ENCODE data around the gene GPR137. TPM values are rescaled to one million over a fixed set of nuclear protein-coding genes. Genes with fewer than 3 reads are reported as not detected.

The GPR137 gene
- total and polyA plus RNA-seq, 9 of the 15 experiments (the other 6 are each of a cell fraction or from before 2014, with no cell fraction given) = 0.32 to 26.7 (median 10.7) TPM

GRCh38 chr11:64305075-64305690, 19.5 kb downstream of the GPR137 start, which contains the start of gene ESRRA (continued):
- TF ChIP-seq CHD2 (IDR thresholded peaks at IDR 0.05; ENCODE audit: low read depth, low read length) = no peak
- TF ChIP-seq ZNF445 (CRISPR knock-in tag; IDR thresholded peaks at IDR 0.05; ENCODE audit: low read depth) = no peak
- no peak for TF ChIP-seq ZNF280B (CRISPR knock-in tag; IDR thresholded peaks at IDR 0.05)
- no peak for TF ChIP-seq SMARCA4 (IDR thresholded peaks at IDR 0.05)
- TF ChIP-seq NBN (IDR thresholded peaks at IDR 0.05; ENCODE audit: low read depth) = no peak
- no peak for TF ChIP-seq ZC3H11A (IDR thresholded peaks at IDR 0.05; ENCODE audit: low read depth, low read length)
- TF ChIP-seq CEBPZ (IDR thresholded peaks at IDR 0.05; ENCODE audit: borderline replicate concordance, low read depth, low read length) = no peak
- no peak for TF ChIP-seq HEY1 (CRISPR knock-in tag; IDR thresholded peaks at IDR 0.05; ENCODE audit: borderline replicate concordance)
- peak; percentile 97 for TF ChIP-seq ZBTB7A (IDR thresholded peaks at IDR 0.05; ENCODE audit: borderline replicate concordance, control insufficient read depth, low read depth, low read length)
- no peak for TF ChIP-seq MTA1 (IDR thresholded peaks at IDR 0.05; ENCODE audit: borderline replicate concordance)
- no peak for TF ChIP-seq ELK3 (CRISPR knock-in tag; IDR thresholded peaks at IDR 0.05)
- no peak for TF ChIP-seq ZNF561 (CRISPR knock-in tag; conservative IDR thresholded peaks at IDR 0.05)
- peak; percentile 34; the same call in 1 of the 2 replicates for TF ChIP-seq MBD2 (IDR thresholded peaks at IDR 0.05; ENCODE audit: borderline replicate concordance, low read depth)
- no peak for TF ChIP-seq PRPF4 (IDR thresholded peaks at IDR 0.05; ENCODE audit: insufficient read depth, low read depth, low read length, poor library complexity, severe bottlenecking)
